NB4 (cell line): ENCODE data around the gene VAV3.

Experiments used
- MYC ChIP-seq: IDR thresholded peaks from 2 replicates; pipeline ENCODE4 v1.6.1; 2011; ENCODE audit warnings: low read depth, low read length
- POLR2A ChIP-seq: IDR thresholded peaks from 2 replicates; pipeline ENCODE4 v1.6.1; 2011; ENCODE audit warnings: mild to moderate bottlenecking; ENCODE audit not compliant: insufficient read length; ENCODE audit errors: extremely low read depth
- TF ChIP-seq, protein P1 (sequence below): IDR thresholded peaks from one replicate; pipeline ENCODE4 v1.5.1; 2012; ENCODE audit warnings: low read depth, low read length

DNA sequence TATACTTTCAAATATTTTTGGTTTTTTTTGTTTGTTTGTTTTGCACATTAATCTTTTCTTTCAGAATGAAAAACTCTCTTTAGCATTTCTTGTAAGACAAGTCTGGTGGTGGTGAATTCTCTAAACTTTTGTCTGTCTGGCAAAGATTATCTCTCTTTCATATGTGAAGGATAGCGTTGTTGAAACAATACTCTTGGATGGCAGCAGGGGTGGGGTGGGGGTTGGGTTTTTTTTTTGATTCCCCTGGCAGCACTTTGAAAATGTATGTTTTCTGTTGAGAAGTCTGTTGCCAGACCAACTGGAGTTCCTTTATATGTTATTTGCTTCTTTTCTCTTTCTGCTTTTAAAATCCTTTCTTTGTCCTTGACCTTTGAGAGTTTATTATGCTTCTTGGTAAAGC, 160.2 kb downstream of the VAV3 start:
- TF ChIP-seq POLR2A, result no peak
- TF ChIP-seq, protein P1, sequence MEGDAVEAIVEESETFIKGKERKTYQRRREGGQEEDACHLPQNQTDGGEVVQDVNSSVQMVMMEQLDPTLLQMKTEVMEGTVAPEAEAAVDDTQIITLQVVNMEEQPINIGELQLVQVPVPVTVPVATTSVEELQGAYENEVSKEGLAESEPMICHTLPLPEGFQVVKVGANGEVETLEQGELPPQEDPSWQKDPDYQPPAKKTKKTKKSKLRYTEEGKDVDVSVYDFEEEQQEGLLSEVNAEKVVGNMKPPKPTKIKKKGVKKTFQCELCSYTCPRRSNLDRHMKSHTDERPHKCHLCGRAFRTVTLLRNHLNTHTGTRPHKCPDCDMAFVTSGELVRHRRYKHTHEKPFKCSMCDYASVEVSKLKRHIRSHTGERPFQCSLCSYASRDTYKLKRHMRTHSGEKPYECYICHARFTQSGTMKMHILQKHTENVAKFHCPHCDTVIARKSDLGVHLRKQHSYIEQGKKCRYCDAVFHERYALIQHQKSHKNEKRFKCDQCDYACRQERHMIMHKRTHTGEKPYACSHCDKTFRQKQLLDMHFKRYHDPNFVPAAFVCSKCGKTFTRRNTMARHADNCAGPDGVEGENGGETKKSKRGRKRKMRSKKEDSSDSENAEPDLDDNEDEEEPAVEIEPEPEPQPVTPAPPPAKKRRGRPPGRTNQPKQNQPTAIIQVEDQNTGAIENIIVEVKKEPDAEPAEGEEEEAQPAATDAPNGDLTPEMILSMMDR, result no peak
- TF ChIP-seq MYC, result no peak
